ENCODE measurements around the gene SRRD.
"Not testable (repeated sequence)": the region's sequence is repeated elsewhere in the genome, so short reads cannot be mapped to it uniquely, and the experiment has no call there.

The SRRD gene

GRCh38 chr22:26483439-26484359 lies at the start of gene SRRD, which contains the start of gene HPS4:
Gene SRRD (plus strand): TSS chr22:26483877. CDS start chr22:26483891, 14 bp downstream.
Gene HPS4 (minus strand): TSS chr22:26483783. CDS start chr22:26481762, 2,021 bp downstream.
- DNase-seq (ENCODE audit: low spot score), result peak; percentile 84

- peak; percentile 40 for DNase-seq (ENCODE audit: low spot score)
Observed at GRCh38 chr22:26435327-26436093, 48.2 kb upstream of the SRRD start.

GRCh38 chr22:26436903-26437515 lies 46.7 kb upstream of the SRRD start:
- DNase-seq (ENCODE audit: low spot score), result peak; percentile 73

- DNase-seq (ENCODE audit: low spot score), result peak; percentile 44
Observed at GRCh38 chr22:26437694-26438392, 45.8 kb upstream of the SRRD start.

- not testable (repeated sequence) for DNase-seq (ENCODE audit: low spot score)
Observed at GRCh38 chr22:26438776-26439175, 44.9 kb upstream of the SRRD start.

GRCh38 chr22:26439559-26439958 lies 44.1 kb upstream of the SRRD start:
- DNase-seq (ENCODE audit: low spot score), result no peak

GRCh38 chr22:26442086-26442756 lies 41.5 kb upstream of the SRRD start:
- no peak for DNase-seq (ENCODE audit: low spot score)

- peak; percentile 45 for DNase-seq (ENCODE audit: low spot score)
Observed at GRCh38 chr22:26443901-26444690, 39.6 kb upstream of the SRRD start.

GRCh38 chr22:26444777-26445176 lies 38.9 kb upstream of the SRRD start:
- no peak for DNase-seq (ENCODE audit: low spot score)

GRCh38 chr22:26445577-26446275 lies 38.0 kb upstream of the SRRD start:
- DNase-seq (ENCODE audit: low spot score), result peak; percentile 61

GRCh38 chr22:26446808-26447515 lies 36.7 kb upstream of the SRRD start:
- DNase-seq (ENCODE audit: low spot score), result peak; percentile 19

- peak; percentile 90 for DNase-seq (ENCODE audit: low spot score)
Observed at GRCh38 chr22:26447584-26448329, 35.9 kb upstream of the SRRD start.

- DNase-seq (ENCODE audit: low spot score), result peak; percentile 36
Observed at GRCh38 chr22:26448334-26448733, 35.3 kb upstream of the SRRD start.

- peak; percentile 56 for DNase-seq (ENCODE audit: low spot score)
Observed at GRCh38 chr22:26448941-26449340, 34.7 kb upstream of the SRRD start.

GRCh38 chr22:26450453-26451185 lies 33.1 kb upstream of the SRRD start:
- DNase-seq (ENCODE audit: low spot score), result no peak

- DNase-seq (ENCODE audit: low spot score), result peak; percentile 79
Observed at GRCh38 chr22:26452236-26453016, 31.3 kb upstream of the SRRD start.

- DNase-seq (ENCODE audit: low spot score), result peak; percentile 48
Observed at GRCh38 chr22:26453216-26453615, 30.5 kb upstream of the SRRD start.
